SKM-1 treated with dmso at 0.1 percent for 144 hours (cell line): ENCODE measurements around the gene DHX15.

Experiments
- DNase-seq: peaks from one replicate; lab custom pipeline; 2025; ENCODE audit not compliant: unreplicated experiment; lab: John Stamatoyannopoulos, UW

Gene DHX15

DNA sequence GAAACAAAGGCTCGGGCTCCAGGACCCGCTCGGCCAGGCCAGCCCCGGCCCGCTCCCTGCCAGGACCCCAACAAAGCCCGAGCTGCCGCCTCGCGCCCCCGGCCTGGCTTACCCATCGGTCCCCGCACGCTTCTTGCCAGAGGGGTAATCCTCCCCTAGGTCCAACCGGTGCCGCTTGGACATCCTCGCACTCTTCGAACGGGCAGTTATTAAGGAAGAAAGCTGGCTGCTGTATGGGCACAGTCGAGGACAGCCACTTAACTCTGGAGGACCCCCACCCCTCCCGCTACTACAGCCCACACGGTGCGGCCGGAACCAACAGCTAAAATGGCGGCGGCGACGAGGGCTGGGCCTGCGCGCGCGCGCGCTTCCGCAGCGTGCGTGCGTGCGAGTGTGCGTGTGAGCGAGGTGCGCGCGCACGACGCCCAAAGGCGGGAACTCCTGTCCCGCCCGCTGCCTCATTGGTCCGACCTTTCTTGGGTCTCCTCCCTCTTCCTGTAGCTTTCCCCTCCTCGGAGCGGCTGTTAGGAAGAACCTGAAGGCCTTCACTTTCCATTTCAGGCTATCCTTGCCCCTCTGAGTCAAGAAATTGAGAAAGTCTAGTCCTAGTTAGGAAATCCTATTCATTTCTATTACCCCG lies at the start of gene DHX15:
DHX15 (minus strand) TSS at position 344 of the 640 bp plus-strand sequence; CDS start at position 183, 161 bp downstream.
- DNase-seq = peak; percentile 96

DNA sequence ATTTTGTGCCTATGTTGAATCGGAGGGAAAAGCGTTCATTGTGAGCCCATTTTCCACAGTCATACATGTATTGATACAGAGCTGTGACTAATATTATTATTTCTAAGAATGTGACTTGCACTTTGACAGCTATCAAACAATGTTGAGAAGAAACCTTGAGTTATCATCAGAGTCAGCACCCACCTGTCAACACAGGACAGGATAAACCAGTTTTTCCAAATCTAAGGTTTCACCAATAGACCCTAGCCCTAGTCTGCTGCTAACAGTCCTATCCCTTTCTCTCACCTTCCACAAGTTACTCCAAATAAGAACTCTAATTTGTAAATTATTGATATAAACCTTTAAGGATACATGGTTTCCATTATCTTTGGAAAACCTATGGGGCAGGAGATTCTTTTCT lies 47.7 kb upstream of the DHX15 start:
- DNase-seq = no peak

DNA sequence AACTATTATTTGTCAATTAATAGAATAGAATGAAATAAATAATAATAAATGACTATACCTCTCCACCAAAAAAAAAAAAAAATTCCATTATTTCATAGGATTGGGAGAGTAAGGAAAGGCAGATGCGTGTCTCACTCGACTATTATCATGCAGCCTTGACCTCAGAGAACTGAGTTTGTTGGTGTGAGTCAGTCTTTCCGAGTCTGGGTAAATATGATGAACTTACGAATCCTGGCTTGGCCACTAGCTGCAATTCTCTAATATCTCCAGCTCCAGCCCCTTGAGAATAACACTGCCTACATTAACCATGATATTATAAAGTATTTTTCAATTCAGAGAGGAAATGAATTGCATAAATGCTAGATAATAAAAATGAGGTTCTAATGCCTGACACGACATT lies 46.6 kb upstream of the DHX15 start:
- DNase-seq = no peak

DNA sequence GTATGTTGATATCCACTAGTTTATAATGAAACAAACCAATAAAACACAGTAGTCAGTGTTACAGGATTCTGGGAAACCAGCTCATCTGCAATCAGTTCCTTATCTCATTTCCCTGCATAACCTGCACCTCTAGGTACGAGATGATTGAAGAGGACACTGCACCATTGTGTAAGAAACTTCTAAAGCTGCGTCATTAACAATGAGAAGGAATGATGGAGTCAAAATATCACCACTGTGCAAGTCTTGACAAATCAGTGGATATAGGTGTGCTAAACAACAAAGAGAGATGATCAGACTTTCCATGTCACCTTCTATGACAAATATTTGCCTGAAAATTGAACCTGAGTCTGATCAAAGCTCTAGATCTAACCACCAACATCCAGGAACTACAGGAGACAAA lies 40.7 kb upstream of the DHX15 start:
- DNase-seq = no peak

DNA sequence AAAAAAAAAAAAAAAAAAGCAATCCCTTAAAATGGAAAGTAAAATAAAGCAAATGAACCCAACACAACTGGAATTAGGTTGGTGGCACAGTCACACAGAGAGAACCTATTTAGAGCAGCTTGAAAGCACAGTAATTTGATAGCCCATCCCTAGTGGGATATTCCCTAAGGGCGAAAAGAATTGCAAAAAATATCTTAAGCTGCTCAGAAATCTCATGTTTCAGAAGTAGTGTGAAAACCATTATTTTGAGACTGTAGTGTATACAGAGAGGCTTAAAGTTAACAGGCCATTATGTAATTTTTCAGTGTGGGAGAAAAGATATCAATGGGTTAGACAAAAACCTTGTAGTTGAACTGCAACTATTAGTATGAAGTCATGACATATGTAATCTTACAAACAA lies 40.0 kb upstream of the DHX15 start:
- DNase-seq = no peak

DNA sequence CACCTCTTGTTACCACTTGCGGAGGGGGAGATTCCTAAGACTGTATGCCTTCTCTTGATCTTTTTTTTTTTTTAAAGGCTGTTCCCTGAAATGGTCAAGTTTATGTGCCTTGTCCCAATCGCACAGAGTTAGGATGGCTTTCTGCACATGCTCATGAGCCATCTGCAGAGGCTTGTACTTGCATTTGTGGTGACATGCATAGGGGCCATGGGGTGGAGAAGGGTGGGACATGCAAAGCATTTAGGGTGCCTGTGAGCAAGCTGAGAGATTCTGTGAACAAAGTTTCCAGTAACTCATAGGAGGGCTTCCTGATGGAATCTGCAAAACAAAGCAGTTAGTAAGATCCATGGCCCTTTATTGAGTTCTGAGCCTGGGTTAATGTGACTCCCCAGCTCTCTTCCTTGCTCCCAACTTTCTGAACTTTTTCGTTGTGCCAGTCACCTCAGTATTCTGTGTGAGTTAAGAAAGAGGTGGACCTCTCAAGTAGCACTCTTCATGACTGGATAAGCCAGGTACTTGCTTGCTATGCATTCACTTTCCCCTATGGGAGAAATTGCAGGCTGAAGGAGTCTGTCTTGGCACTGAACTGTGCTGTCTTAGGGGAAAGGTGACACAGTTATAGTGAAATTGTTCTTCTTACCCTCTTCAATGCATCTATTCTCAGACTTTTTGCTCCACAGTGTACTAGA lies 37.9 kb upstream of the DHX15 start:
- no peak for DNase-seq

DNA sequence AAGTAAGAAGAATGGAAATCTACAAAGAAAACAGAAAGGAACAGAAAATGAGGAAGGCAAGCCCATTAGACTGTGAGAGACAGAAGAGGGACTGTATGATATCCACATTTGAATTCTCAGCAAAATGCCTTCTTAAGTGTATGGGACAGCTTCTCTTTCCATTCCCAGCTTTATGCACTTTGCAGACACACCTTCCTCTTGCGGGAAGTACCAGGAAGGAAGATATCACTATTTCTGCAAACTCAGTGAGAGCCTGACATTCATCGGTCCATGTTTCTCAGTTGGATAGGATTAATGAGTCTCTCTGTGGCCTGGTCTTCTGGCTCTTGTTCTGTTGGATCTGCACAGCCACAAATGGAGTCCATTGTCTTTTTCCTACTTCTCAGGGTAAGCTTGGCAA lies 31.6 kb upstream of the DHX15 start:
- no peak for DNase-seq

DNA sequence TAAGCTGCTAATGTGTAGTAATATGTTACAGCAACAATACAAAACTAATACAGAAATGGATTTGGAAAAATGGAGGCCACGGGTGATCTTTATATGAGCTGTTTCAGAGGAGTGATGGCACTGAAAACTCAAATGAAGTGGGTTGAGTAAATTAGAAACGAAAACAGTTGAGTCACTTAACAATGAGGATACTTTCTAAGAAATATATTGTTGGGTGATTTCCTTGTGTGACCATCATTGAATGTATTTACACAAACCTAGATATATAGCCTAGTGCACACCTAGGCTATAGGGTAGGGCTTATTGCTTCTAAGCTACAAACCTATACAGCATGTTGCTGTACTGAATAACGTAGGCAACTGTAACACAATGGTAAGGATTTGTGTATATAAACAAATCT lies 30.5 kb upstream of the DHX15 start:
- no peak for DNase-seq

DNA sequence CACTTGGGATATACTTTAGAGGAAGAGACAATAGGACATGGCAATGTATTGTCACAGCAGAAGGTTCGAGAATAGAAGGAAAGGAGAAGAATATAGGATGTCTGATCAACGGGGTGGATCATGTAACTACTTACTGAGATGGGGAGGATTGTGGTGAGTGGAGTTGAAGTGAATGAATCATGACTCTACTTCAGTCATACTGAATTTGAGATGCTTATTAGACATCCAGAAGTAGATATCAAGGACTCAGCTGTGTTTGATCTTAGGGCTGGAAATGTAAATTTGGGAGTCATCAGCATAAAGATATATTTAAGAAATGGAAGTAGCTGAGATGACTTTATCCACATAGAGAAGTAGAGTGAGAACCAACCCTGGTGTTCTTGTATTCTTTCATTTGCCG lies 29.1 kb upstream of the DHX15 start:
- DNase-seq = no peak

DNA sequence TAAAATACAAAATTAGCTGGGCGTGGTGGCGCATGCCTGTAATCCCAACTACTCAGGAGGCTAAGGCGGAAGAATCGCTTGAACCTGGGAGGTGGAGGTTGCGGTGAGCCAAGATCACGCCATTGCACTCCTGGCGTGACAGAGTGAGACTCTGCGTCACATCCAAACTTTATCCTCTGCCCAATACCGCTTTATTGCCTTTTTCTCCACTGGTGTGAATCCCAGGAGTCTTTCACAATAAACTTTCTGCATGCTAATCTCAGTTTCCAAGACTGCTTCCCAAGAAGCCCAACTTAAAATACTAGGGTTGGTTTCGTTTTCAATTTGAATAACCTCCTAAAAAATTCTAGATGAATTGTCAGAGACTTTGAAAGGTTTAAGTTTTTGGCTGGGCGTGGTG lies 27.2 kb upstream of the DHX15 start:
- no peak for DNase-seq

DNA sequence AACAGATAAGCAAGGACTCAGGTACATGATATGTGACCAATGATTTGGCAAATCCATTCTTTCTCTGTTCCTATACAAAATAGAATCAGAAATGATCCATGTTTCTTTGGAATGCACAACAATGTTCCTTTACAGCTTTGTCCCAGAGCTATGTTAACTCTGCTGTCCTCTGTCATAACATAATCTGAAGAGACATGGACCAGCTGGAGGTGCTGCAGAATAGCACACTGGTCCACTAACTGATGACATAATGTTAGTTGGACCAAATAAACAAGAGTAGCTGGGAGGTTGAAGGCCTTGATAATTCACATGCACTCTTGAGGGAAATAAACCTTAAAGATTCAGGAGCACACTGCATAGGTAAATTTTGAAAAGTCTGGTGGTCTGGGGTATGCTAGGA lies 23.0 kb upstream of the DHX15 start:
- DNase-seq = no peak

DNA sequence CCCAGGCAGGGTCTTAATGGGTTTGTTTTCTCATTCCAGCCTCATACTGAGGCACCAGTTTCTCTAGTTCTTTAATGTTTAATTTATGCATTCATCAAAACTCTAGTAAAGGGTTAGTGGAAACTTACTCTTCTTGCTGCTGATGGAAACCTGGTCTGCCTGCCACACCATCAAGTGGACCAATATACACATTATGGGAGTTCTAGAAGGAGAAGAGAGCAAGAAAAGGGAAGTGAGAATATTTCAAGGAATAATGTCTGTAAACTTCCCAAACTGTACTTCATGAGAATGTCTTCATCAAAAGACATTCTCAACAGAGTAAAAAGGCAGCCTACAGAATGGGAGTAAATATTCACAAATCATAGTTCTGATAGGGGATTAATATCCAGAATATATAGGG lies 20.9 kb upstream of the DHX15 start:
- DNase-seq = no peak

DNA sequence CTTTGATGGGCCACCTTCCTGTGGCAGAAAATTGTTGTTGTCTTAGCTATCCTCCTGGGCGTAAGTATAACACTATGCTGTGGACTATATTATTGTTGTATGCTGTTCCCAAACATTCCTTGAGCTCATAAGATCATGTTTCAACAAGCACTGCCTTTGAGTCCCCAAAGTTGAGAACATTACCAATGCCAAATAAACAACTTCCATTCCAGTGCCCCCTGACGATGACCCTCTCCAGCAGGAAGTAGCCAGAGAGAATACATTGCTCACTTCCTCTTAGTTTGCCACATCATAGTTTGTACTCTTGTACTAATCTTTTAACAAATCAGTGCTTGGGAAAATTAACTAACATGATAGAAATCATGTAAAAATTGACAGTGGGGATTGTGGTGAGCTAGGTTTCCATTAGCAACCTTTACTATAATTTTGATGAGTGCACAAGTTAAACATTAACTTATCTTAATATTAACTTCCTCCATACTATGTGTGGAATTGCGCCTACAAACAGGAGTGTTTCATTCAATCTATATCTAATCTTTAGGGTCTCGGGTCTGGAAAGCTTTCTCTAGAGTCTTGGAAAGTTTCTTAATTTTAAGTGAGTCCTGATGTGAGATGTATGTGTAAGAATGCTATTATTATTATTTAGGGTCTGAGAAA lies 20.3 kb upstream of the DHX15 start:
- no peak for DNase-seq

DNA sequence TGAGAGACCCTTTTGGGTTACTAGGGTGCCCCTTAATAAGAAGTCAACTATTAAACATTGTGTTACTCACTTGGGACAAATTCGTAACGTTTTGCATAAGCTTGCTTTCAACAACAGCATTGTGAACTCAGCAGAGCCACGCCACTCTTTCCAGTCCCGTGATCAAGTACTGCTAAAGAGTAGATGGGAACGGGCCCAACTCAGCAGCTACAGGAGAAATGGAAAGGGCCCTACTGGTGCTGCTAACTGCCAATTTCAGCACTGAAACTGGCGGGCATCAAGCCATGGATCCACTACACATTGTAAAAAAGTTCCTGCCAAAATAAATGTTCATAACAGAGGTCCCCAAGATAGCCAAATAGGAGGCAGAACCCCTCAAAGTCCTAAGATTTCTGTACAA lies 19.0 kb upstream of the DHX15 start:
- DNase-seq = no peak

DNA sequence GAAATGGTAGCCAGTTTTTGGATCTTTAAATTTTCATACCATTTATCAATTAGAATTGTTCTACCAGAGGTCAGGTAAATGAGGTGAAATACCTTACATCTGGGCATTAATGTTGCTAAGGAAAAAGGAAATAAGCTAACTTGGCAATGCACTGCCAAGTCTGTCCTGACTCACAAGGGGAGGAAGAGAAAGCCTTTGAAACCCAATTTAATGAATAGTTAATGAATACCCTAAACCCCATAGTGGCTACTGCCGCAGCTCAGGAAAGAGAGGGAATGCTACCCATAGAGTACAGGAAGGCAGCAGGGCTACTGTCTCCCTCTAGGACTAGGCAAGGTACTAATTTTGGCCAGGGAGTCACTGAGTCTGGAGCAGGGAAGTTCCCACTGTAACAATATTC lies 16.8 kb upstream of the DHX15 start:
- DNase-seq = no peak

DNA sequence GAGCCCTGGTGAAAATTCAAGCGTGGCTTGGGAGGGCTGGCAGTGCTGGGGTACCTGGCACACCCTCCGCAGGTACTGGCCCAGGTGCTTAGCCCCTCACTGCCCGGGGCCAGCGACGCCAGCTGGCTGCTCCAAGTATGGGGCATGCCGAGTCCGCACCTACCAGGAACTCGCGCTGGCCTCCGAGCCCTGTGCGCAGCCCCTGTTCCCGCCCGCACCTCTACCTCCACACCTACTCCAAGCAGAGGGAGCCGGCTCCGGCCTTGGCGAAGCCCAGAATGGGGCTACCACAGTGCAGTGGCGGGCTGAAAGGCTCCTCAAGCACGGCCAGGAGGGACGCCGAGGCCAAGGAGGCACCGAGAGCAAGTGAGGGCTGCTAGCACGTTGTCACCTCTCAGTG lies 14.9 kb upstream of the DHX15 start:
- no peak for DNase-seq

DNA sequence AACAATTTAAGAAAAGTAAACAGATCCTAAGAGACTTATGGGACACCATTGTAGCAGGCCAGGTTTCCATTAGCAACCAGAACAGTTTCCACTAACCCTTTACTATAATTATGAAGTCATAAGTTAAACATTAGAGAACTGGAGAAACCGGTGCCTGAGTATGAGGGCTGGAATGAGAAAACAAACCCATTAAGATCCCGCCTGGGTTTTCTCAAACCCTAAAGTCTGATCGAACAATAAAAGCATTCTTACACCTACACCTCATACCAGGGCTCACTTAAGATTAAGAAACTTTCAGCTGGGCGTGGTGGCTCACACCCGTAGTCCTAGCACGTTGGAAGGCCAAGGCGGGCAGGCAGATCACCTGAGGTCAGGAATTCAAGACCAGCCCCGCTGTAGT lies 13.7 kb upstream of the DHX15 start:
- no peak for DNase-seq

DNA sequence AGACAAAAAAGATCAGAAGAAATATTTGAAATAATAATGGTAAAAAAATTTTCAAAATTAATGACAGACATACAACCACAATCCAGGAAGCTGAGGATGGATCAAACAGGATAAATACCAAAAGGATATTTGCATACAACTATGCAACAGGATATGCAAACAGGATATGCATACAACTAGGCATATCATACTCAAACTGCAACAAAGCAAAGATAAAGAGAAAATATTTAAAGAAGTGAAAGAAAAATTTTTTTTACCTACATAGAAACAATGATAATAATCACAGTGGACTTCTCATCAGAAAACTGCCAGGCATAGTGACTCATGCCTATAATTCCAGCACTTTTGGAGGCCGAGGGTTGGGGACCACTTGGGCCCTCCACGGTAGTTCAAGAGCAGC lies 11.3 kb upstream of the DHX15 start:
- no peak for DNase-seq

DNA sequence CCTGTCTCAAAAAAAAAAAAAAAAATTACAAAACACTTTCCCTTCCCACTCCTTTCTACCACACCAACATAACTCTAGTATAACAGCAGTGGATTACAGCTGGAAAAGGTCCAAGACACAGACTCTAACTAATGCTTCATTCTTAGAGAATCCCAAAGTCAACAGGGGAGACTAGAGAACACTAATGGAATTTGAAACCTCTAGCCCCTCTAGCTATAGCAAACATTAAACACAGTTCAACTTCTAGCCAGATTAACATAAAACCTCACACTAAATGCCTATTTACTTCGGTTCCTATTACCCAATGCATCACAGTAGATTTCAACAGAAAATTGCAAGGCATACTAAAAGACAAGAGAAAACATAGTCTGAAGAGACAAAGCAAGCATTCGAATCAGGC lies 10.5 kb upstream of the DHX15 start:
- no peak for DNase-seq

DNA sequence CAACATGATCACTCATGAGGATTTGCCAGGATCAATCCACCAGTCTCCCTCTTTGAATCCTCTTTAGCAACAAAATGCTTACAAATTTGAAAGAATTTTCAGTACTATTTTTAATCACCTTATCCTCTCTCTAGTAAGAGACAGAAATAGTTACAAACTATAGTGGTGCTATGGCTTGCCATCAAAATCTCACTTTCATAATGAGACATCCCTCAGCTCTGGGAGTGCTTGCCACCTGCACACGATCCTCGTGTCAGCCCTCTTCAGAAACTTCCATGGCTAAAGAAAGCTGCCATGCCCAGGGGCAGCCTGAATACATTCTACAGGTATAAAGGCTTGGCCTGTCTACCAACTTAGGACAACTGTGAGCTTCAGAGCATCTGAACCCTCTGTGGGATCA lies 5.1 kb upstream of the DHX15 start:
- DNase-seq = no peak

DNA sequence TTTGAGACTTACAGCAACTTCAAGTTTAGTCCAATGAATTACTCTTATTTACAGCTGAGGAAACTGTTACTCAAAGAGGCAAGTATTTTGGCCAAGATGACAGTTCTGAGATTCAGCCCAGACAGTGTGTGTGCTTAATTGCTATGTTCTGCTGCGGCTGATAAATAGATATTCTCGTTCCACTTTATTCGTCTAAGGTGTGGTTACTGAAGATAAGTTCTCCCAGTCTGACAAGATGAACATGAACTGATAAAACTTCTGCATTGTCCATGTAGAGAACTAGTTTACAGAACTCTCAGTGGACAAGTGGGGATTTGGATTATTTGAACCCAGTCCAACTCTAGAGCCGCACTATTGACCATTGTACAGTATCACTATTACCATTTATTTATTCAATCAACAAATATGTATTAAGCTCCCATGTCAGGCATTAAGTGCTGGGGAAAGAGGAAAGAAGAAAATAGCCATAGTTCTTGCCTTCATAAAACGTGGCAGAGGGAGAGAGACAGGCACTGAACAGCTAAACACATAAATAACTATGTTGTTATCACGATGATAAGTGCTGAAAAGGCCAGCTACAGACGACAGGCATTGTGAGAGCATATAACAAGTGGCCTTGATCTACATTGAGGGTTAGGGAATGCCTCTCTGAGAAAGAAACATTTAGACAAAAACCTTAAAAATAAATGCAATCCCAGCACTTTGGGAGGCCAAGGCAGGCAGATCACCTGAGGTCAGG lies 4.0 kb upstream of the DHX15 start:
- no peak for DNase-seq
